Endothelial cell of umbilical vein (primary cell): Measurements from ENCODE around the gene MYBBP1A. TPM values are rescaled to one million over a fixed set of nuclear protein-coding genes. Genes with fewer than 3 reads are reported as not detected.

Source experiments
- BruUV-seq: library from RNA; stranded (reverse); fragments of 400-500 nt; replicated peaks from 2 replicates; lab custom pipeline; 2021; lab: Mats Ljungman, UMichigan
- CTCF ChIA-PET: fragments of 300-600, 350-600 bp; sonication (Branson Sonifier 250); formaldehyde crosslinking; loops from one replicate; lab custom pipeline; 2021; ENCODE audit warnings: antibody characterized with exemption, inconsistent platforms; lab: Charles Lee
- POLR2A ChIA-PET: fragments of 300-600, 350-600 bp; sonication (Branson Sonifier 250); formaldehyde crosslinking; loops from one replicate; lab custom pipeline; 2021; ENCODE audit warnings: antibody characterized with exemption, inconsistent platforms; lab: Charles Lee
- DNase-seq: peaks from one replicate; pipeline ENCODE4 v3.0.0-alpha.2; 2011; ENCODE audit warnings: low read depth, low spot score
- FAIRE-seq: peaks from 2 replicates; lab custom pipeline; 2011; peaks lifted over from hg19 to GRCh38; lab: Jason Lieb, UNC
- H2AFZ ChIP-seq: 2 replicates; pipeline ENCODE4 v1.6.0; 2012; ENCODE audit warnings: low read depth, low read length, control low read depth, inconsistent platforms
- H3K27ac ChIP-seq: 2 replicates; pipeline ENCODE4 v1.5.1; 2011; ENCODE audit warnings: low read depth, mild to moderate bottlenecking, control low read depth, low read length, moderate library complexity; ENCODE audit not compliant: insufficient read depth
- H3K27me3 ChIP-seq, 2 experiments: 2 replicates each; pipeline versions ENCODE4 v1.6.0 to v1.6.1; 2011; ENCODE audit warnings: low read length in 2 of 2, mixed read lengths in 1 of 2; ENCODE audit not compliant: control insufficient read depth in 2 of 2, insufficient read depth in 2 of 2
- H3K36me3 ChIP-seq, 2 experiments: 2 replicates in 1 of 2; 3 replicates in 1 of 2; pipeline ENCODE4 v1.5.1; 2011; ENCODE audit warnings: low read length in 2 of 2, mild to moderate bottlenecking in 1 of 2, moderate library complexity in 1 of 2; ENCODE audit not compliant: control insufficient read depth in 2 of 2, insufficient read depth in 2 of 2; ENCODE audit errors: extremely low read depth in 1 of 2
- H3K4me1 ChIP-seq: 3 replicates; pipeline ENCODE4 v1.5.1; 2011; ENCODE audit warnings: mild to moderate bottlenecking, low read length; ENCODE audit not compliant: control insufficient read depth, insufficient read depth; ENCODE audit errors: extremely low read depth
- H3K4me2 ChIP-seq: 2 replicates; pipeline ENCODE4 v1.6.1; 2011; ENCODE audit warnings: low read length, control low read depth, mixed read lengths; ENCODE audit not compliant: insufficient read depth
- H3K4me3 ChIP-seq, 3 experiments: fragments of 200-600 bp in 1 of 3; sonication (generic), shearing (Covaris generic) in 1 of 3; replicated peaks in 1 of 3; 2 replicates each; pipeline ENCODE4 v1.5.1; 2011 to 2016; ENCODE audit warnings: control low read depth in 3 of 3, low read length in 3 of 3, mild to moderate bottlenecking in 2 of 3, inconsistent platforms in 1 of 3, low read depth in 1 of 3, moderate library complexity in 1 of 3; ENCODE audit not compliant: insufficient read depth in 1 of 3
- H3K79me2 ChIP-seq: 2 replicates; pipeline ENCODE4 v1.6.0; 2012; ENCODE audit warnings: low read length, inconsistent platforms; ENCODE audit not compliant: control insufficient read depth, insufficient read depth
- H3K9ac ChIP-seq: replicated peaks from 2 replicates; pipeline ENCODE3; 2011; ENCODE audit warnings: low read length, control low read depth; ENCODE audit not compliant: insufficient read depth; ENCODE audit errors: extremely low read depth
- H3K9me1 ChIP-seq: replicated peaks from 3 replicates; pipeline ENCODE4 v1.6.0; 2011; ENCODE audit warnings: mild to moderate bottlenecking, low read length; ENCODE audit not compliant: control insufficient read depth, insufficient read depth; ENCODE audit errors: extremely low read depth
- H3K9me3 ChIP-seq: replicated peaks from 2 replicates; pipeline ENCODE4 v1.5.1; 2012; ENCODE audit warnings: low read length, inconsistent platforms; ENCODE audit not compliant: control insufficient read depth, insufficient read depth
- H4K20me1 ChIP-seq: replicated peaks from 2 replicates; pipeline ENCODE3; 2011; ENCODE audit warnings: mild to moderate bottlenecking, low read length; ENCODE audit not compliant: control insufficient read depth, insufficient read depth; ENCODE audit errors: extremely low read depth
- EZH2 ChIP-seq: IDR thresholded peaks from 2 replicates; pipeline ENCODE4 v1.6.1; 2012; ENCODE audit warnings: borderline replicate concordance, low read depth, mild to moderate bottlenecking, moderate library complexity, low read length, inconsistent platforms; ENCODE audit not compliant: severe bottlenecking
- FOS ChIP-seq: IDR thresholded peaks from 2 replicates; pipeline ENCODE4 v1.6.1; 2011; ENCODE audit warnings: mild to moderate bottlenecking, low read length, moderate library complexity, borderline replicate concordance; ENCODE audit not compliant: insufficient read depth
- GATA2 ChIP-seq: IDR thresholded peaks from 2 replicates; pipeline ENCODE4 v1.7.0; 2011; ENCODE audit warnings: low read depth, mild to moderate bottlenecking, moderate library complexity, mixed read lengths, low read length; ENCODE audit not compliant: insufficient read length, insufficient read depth
- JUN ChIP-seq: IDR thresholded peaks from 2 replicates; pipeline ENCODE4 v1.6.1; 2011; ENCODE audit warnings: borderline replicate concordance, low read depth; ENCODE audit not compliant: insufficient read length, insufficient read depth
- MAX ChIP-seq: IDR thresholded peaks from 2 replicates; pipeline ENCODE4 v1.6.1; 2011; ENCODE audit not compliant: insufficient read depth, insufficient read length
- MYC ChIP-seq: IDR thresholded peaks from one replicate; pipeline ENCODE4 v1.6.1; 2011; ENCODE audit warnings: mild to moderate bottlenecking, low read depth, low read length
- POLR2A ChIP-seq: IDR thresholded peaks from 2 replicates; pipeline ENCODE4 v1.6.1; 2012; ENCODE audit warnings: low read depth, mild to moderate bottlenecking, control low read depth, low read length
- POLR2AphosphoS5 ChIP-seq: IDR thresholded peaks from 2 replicates; pipeline ENCODE4 v1.6.1; 2012; ENCODE audit warnings: low read depth, mild to moderate bottlenecking, control low read depth, low read length, moderate library complexity; ENCODE audit not compliant: insufficient read depth
- dilution Hi-C: fragments of 300-500 bp; cut with MboI; formaldehyde crosslinking; loops from one replicate; pipeline ENCODE4 v1.15.0; 2019; ENCODE audit warnings: low sequenced_read_pairs; ENCODE audit not compliant: extremely low pct_ligation_motif_present
- intact Hi-C: fragments of 100-400 bp; cut with micrococcal nuclease; formaldehyde crosslinking; loops from one replicate; pipeline ENCODE4 v1.10.0; 2022
- polyA plus RNA-seq, 4 experiments: library from polyadenylated mRNA; depleted of rRNA in 3 of 4; stranded (reverse) in 3 of 4; unstranded in 1 of 4; fragments of >200 nt; gene quantifications; 2 replicates each; pipeline versions ENCODE4 v1.2.1 to v1.2.3, GENCODE V29; 2011 to 2012; ENCODE audit warnings: missing spikeins in 1 of 4
- total RNA-seq: library from RNA; stranded (reverse); gene quantifications from 2 replicates; pipeline ENCODE4 v1.2.3, GENCODE V29; 2021
- TF ChIP-seq, protein P1 (sequence below), 2 donors: IDR thresholded peaks; 1 replicate in 1 of 2; 2 replicates in 1 of 2; pipeline ENCODE4 v1.5.1; 2011; ENCODE audit warnings: low read length in 2 of 2, mild to moderate bottlenecking in 2 of 2, moderate library complexity in 2 of 2, control low read depth in 1 of 2, inconsistent platforms in 1 of 2, low read depth in 1 of 2; ENCODE audit not compliant: insufficient read depth in 1 of 2; ENCODE audit errors: extremely low read depth in 1 of 2

Gene MYBBP1A
- total and polyA plus RNA-seq, 2 donors (not counting 3 experiments of a cell fraction or from before 2014, with no cell fraction given): 26.8 to 79.2 TPM

DNA sequence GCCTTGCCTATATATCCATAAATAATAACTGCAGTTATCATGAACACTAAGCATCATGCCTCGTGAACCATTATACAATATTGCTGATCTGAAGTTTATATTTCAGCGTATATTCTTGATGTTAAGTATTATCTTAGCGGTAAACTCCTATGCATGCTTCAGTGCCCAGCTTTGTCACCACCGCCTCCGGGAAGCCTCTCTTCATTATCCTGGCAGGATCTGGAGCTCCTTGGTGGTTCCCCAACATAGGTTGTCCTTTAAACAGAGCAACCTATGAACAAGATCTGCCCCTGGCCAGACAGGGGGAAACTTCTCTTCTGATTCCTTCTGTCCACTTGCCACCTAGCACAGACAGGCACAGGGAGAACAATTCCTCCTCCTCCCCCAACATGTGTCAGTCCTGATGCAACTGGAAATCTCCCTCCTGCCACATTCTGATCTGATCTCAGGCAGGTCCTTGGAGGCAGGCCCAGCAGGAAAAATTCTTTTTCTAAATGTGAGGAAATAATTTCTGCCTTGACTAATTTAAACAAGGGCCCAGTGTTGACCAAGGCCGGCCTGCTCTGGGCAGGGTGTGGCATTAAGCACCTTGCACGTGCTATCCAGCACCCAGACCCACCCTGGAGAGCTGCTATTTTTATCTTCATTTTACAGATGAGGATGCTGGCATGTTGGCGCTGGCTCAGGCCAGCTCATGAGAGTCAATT, 34.1 kb downstream of the MYBBP1A start:
- POLR2A ChIA-PET: interaction anchor here (0.9 kb wide), 1 partner anchor 17 kb away, joined by 4 read pairs; no protein-coding TSS in a partner anchor
- DNase-seq: peak; percentile 54
- intact Hi-C loops: no loop called here

More for the DNA sequence above, 34.1 kb downstream of the MYBBP1A start:
- dilution Hi-C loops: no loop called here
- Histone ChIP-seq H3K9me3 (no peaks in the 10 kb centered on the region), H3K9ac (no peak overlapping the region), H3K4me2 (no peak overlapping the region), H4K20me1 (no peaks in the 10 kb centered on the region), H3K27ac (no peak overlapping the region), H3K27me3 (no peaks in the 10 kb centered on the region), H3K9me1 (no peaks in the 10 kb centered on the region), H2AFZ (no peak overlapping the region), H3K4me1 (peaks cover 21% of the 10 kb centered on the region), H3K79me2 (no peaks in the 10 kb centered on the region), H3K36me3 (peaks cover 0 to 16% of the 10 kb centered on the region in 2 experiments), H3K4me3 (no peak overlapping the region)
- FAIRE-seq: no peak
- CTCF ChIA-PET: interaction anchor here (1.1 to 1.2 kb wide), 2 partner anchors 16 to 101 kb away, joined by 3 read pairs; no protein-coding TSS in a partner anchor
- no TSS peak for BruUV-seq
- TF ChIP-seq FOS: no peak
- no peak for TF ChIP-seq MYC
- TF ChIP-seq POLR2AphosphoS5: no peak
- no peak for TF ChIP-seq JUN
- TF ChIP-seq, protein P1, sequence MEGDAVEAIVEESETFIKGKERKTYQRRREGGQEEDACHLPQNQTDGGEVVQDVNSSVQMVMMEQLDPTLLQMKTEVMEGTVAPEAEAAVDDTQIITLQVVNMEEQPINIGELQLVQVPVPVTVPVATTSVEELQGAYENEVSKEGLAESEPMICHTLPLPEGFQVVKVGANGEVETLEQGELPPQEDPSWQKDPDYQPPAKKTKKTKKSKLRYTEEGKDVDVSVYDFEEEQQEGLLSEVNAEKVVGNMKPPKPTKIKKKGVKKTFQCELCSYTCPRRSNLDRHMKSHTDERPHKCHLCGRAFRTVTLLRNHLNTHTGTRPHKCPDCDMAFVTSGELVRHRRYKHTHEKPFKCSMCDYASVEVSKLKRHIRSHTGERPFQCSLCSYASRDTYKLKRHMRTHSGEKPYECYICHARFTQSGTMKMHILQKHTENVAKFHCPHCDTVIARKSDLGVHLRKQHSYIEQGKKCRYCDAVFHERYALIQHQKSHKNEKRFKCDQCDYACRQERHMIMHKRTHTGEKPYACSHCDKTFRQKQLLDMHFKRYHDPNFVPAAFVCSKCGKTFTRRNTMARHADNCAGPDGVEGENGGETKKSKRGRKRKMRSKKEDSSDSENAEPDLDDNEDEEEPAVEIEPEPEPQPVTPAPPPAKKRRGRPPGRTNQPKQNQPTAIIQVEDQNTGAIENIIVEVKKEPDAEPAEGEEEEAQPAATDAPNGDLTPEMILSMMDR (IDR thresholded peaks at IDR 0.05; ENCODE audit: extremely low read depth in 1 of 2, insufficient read depth in 1 of 2, low read depth in 1 of 2, low read length in 2 of 2): no peak
- TF ChIP-seq GATA2: no peak
- no peak for TF ChIP-seq MAX
- no peak for TF ChIP-seq EZH2
- TF ChIP-seq POLR2A: no peak
